Heart left ventricle (tissue), 13 donors: ENCODE measurements around the gene RAB1A.

Experiments used
- CTCF ChIP-seq, 12 donors: fragments of 200-600 bp; sonication (generic) in 4 of 12; IDR thresholded peaks; one replicate each; pipeline versions ENCODE4 v1.5.0 to v1.8.0; 2018 to 2022; ENCODE audit warnings: antibody characterized with exemption in 12 of 12, mild to moderate bottlenecking in 5 of 12
- POLR2A ChIP-seq, 2 donors: fragments of 450-650 bp; IDR thresholded peaks; one replicate each; pipeline ENCODE4 v1.6.1; 2017; ENCODE audit warnings: antibody characterized with exemption in 2 of 2, mild to moderate bottlenecking in 2 of 2, moderate library complexity in 2 of 2
- donor health status: ischemic (EF 13 %, LVEDD 7.1; RV severe dilation, severe dysfunction).
- donor health status: DM: no; HTN: yes; CAD: no.
- donor health status: DM: no; HTN: no; CAD: no.
- donor health status: ischemic (EF 25% LVEDD 6.9; RV normal size, moderate dysfunction).
- donor health status: ischemic (EF 25% LVEDD 5.7; RV mildly dilated, moderate dysfunction).
- donor health status: ischemic (EF 35%, LVEDD 5.7; RV mildly dilated, moderate dysfunction).
- donor health status: nonischemic (EF 11% LVEDD 7.7; RV severe dilation, severe dysfunction).
- donor health status: DM: yes; HTN: yes; CAD: no.
- donor health status: PGD.
- donor health status: ischemic (EF 29% LVEDD 5.4; RV normal size, mild dysfunction).
- donor health status: nonischemic (EF 23%, LVEDD 6.1; RV moderate dilation, normal function).

DNA sequence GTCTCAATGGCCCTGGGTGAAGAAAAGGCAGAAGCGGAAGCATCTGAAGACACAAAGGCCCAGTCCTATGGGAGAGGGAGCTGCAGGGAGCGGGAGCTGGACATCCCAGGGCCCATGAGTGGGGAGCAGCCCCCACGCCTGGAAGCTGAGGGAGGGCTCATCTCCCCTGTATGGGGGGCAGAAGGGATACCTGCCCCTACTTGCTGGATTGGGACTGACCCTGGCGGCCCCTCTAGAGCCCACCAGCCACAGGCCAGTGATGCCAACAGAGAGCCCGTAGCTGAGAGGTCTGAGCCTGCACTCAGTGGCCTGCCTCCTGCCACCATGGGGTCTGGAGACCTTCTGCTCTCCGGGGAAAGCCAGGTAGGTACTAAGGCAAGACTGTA lies 60.5 kb downstream of the RAB1A start:
- TF ChIP-seq CTCF (IDR thresholded peaks at IDR 0.05) = no peak
- no peak for TF ChIP-seq POLR2A (IDR thresholded peaks at IDR 0.05)
